Upper lobe of left lung (tissue), 6 donors: ENCODE results near the gene NFIB. TPM values are rescaled to one million over a fixed set of nuclear protein-coding genes. Genes with fewer than 3 reads are reported as not detected.

Source experiments
- ATAC-seq, 2 donors: fragments of 200-7000 bp; cut with Tn5 transposase; one replicate each; pipeline ENCODE4 v1.9.1; 2022; ENCODE audit warnings: mild to moderate bottlenecking in 2 of 2, moderate library complexity in 2 of 2; ENCODE audit not compliant: low FRiP score in 2 of 2
- DNase-seq, 2 donors: peaks; one replicate each; pipeline ENCODE4 v3.0.0-alpha.2; 2019 to 2020
- H3K27ac ChIP-seq, 4 donors: fragments of 200-600 bp; sonication (generic); one replicate each; pipeline ENCODE4 v1.5.1; 2016 to 2019
- H3K27me3 ChIP-seq, 4 donors: fragments of 200-600 bp; sonication (generic); one replicate each; pipeline ENCODE4 v1.5.1; 2017 to 2019
- H3K36me3 ChIP-seq, 4 donors: fragments of 200-600 bp; sonication (generic); one replicate each; pipeline ENCODE4 v1.5.1; 2016 to 2019
- H3K4me1 ChIP-seq, 4 donors: fragments of 200-600 bp; sonication (generic); one replicate each; pipeline ENCODE4 v1.5.1; 2018 to 2019
- H3K4me3 ChIP-seq, 4 donors: fragments of 200-600 bp; sonication (generic); one replicate each; pipeline ENCODE4 v1.5.1; 2017 to 2019; ENCODE audit warnings: mild to moderate bottlenecking in 2 of 4, moderate library complexity in 1 of 4
- H3K9me3 ChIP-seq, 4 donors: fragments of 200-600 bp; sonication (generic); one replicate each; pipeline ENCODE4 v1.5.1; 2018 to 2019
- CTCF ChIP-seq, 6 experiments: fragments of 450-650 bp in 4 of 6; fragments of 200-600 bp in 2 of 6; sonication (generic) in 2 of 6; IDR thresholded peaks; one replicate each; pipeline ENCODE4 v1.5.1; 2016 to 2019; ENCODE audit warnings: antibody characterized with exemption in 6 of 6
- EP300 ChIP-seq, 4 donors: sonication (generic); formaldehyde crosslinking; IDR thresholded peaks; one replicate each; pipeline ENCODE4 v1.5.1; 2017; ENCODE audit warnings: antibody characterized with exemption in 4 of 4, control low read depth in 2 of 4
- POLR2A ChIP-seq, 4 donors: fragments of 450-650 bp; IDR thresholded peaks; one replicate each; pipeline ENCODE4 v1.5.1; 2016 to 2017; ENCODE audit warnings: antibody characterized with exemption in 4 of 4, mild to moderate bottlenecking in 2 of 4
- POLR2AphosphoS5 ChIP-seq, 2 donors: sonication (generic); formaldehyde crosslinking; IDR thresholded peaks; one replicate each; pipeline ENCODE4 v1.5.1; 2017; ENCODE audit warnings: antibody characterized with exemption in 2 of 2
- WGBS, 2 donors: methylation state at CpG; one replicate each; pipeline ENCODE4 v1.1.5; 2017 to 2018; 5-methylcytosine and 5-hydroxymethylcytosine counted together
- total RNA-seq, 6 donors: library from RNA; depleted of rRNA in 4 of 6; stranded (reverse); fragments of >200 nt in 4 of 6; gene quantifications; one replicate each; pipeline versions ENCODE4 v1.1.0 to v1.2.1, GENCODE V29; 2016 to 2021
- donor health status: DM: no; HTN: no; CAD: no; lungs with moderate emphysema.
- donor health status: DM: no; HTN: yes; CAD: no; lungs with severe emphysema.

The NFIB gene
- total RNA-seq, 6 donors from 2014 or later: 33.9 to 109 (median 67.5) TPM

GRCh38 chr9:14180960-14181537 is 132.9 kb downstream of the NFIB start:
- DNase-seq (no peak), ATAC-seq (no peak)
- Histone ChIP-seq H3K9me3 (no peaks in the 10 kb centered on the region), H3K4me1 (peaks cover 4 to 28% (median 13%) of the 10 kb centered on the region in 4 donors), H3K27ac (peak overlapping the region; percentile 0 to 62 (median 54)), H3K27me3 (no peaks in the 10 kb centered on the region), H3K4me3 (peak overlapping the region in 1 of 4 donors; percentile 11), H3K36me3 (no peaks in the 10 kb centered on the region)
- WGBS, 2 donors: 52 to 64% methylated on average over 3 of the region's 3 CpGs
- TF ChIP-seq EP300 (IDR thresholded peaks at IDR 0.05) (no peak), POLR2A (IDR thresholded peaks at IDR 0.05) (no peak), CTCF (IDR thresholded peaks at IDR 0.05) (no peak)

GRCh38 chr9:14180093-14180959 is 133.6 kb downstream of the NFIB start:
- Histone ChIP-seq H3K27ac (peak overlapping the region in 3 of 4 donors; percentile 0 to 62 (median 52)), H3K9me3 (no peaks in the 10 kb centered on the region), H3K4me1 (peaks cover 4 to 28% (median 13%) of the 10 kb centered on the region in 4 donors), H3K27me3 (no peaks in the 10 kb centered on the region), H3K4me3 (peak overlapping the region in 1 of 4 donors; percentile 11), H3K36me3 (no peaks in the 10 kb centered on the region)
- 60 to 73% methylated on average over 11 of the region's 11 CpGs for WGBS, 2 donors
- TF ChIP-seq EP300 (IDR thresholded peaks at IDR 0.05) (no peak), CTCF (IDR thresholded peaks at IDR 0.05) (no peak), POLR2A (IDR thresholded peaks at IDR 0.05) (no peak), POLR2AphosphoS5 (IDR thresholded peaks at IDR 0.05) (no peak)
- DNase-seq: no peak
- ATAC-seq: peak in 1 of 2 donors; percentile 60

- ATAC-seq (no peak), DNase-seq (no peak)
- 70 to 77% methylated on average over 3 of the region's 3 CpGs for WGBS, 2 donors
- Histone ChIP-seq H3K9me3 (no peaks in the 10 kb centered on the region), H3K27ac (peak overlapping the region in 1 of 4 donors; percentile 28), H3K4me3 (no peak overlapping the region), H3K36me3 (no peaks in the 10 kb centered on the region), H3K27me3 (no peaks in the 10 kb centered on the region), H3K4me1 (peaks cover 4 to 28% (median 13%) of the 10 kb centered on the region in 4 donors)
- no peak for TF ChIP-seq POLR2A (IDR thresholded peaks at IDR 0.05)
- no peak for TF ChIP-seq CTCF (IDR thresholded peaks at IDR 0.05)
- TF ChIP-seq EP300 (IDR thresholded peaks at IDR 0.05): no peak
- no peak for TF ChIP-seq POLR2AphosphoS5 (IDR thresholded peaks at IDR 0.05)
These were observed 134.5 kb downstream of the NFIB start for GRCh38 chr9:14179449-14179848.

GRCh38 chr9:14175778-14176177 is 138.2 kb downstream of the NFIB start:
- TF ChIP-seq CTCF (IDR thresholded peaks at IDR 0.05) (no peak), POLR2A (IDR thresholded peaks at IDR 0.05) (no peak), POLR2AphosphoS5 (IDR thresholded peaks at IDR 0.05) (no peak), EP300 (IDR thresholded peaks at IDR 0.05) (no peak)
- H3K4me3 ChIP-seq: no peak overlapping the region
- H3K27me3 ChIP-seq: no peaks in the 10 kb centered on the region
- H3K36me3 ChIP-seq: no peaks in the 10 kb centered on the region
- ATAC-seq (no peak), DNase-seq (no peak)
- no peaks in the 10 kb centered on the region for H3K9me3 ChIP-seq
- no peak overlapping the region for H3K27ac ChIP-seq
- 93 to 100% methylated on average over 1 of the region's 1 CpG for WGBS, 2 donors
- peaks cover under 1 to 13% (median 4%) of the 10 kb centered on the region in 4 donors for H3K4me1 ChIP-seq
